Measurements from ENCODE around the gene KREMEN1. TPM values are rescaled to one million over a fixed set of nuclear protein-coding genes. Genes with fewer than 3 reads are reported as not detected.

The KREMEN1 gene
- total and polyA plus RNA-seq, 10 of the 15 experiments (the other 5 are each of a cell fraction or from before 2014, with no cell fraction given), result 0.10 to 2.5 (median 0.20) TPM; not detected in 1

DNA sequence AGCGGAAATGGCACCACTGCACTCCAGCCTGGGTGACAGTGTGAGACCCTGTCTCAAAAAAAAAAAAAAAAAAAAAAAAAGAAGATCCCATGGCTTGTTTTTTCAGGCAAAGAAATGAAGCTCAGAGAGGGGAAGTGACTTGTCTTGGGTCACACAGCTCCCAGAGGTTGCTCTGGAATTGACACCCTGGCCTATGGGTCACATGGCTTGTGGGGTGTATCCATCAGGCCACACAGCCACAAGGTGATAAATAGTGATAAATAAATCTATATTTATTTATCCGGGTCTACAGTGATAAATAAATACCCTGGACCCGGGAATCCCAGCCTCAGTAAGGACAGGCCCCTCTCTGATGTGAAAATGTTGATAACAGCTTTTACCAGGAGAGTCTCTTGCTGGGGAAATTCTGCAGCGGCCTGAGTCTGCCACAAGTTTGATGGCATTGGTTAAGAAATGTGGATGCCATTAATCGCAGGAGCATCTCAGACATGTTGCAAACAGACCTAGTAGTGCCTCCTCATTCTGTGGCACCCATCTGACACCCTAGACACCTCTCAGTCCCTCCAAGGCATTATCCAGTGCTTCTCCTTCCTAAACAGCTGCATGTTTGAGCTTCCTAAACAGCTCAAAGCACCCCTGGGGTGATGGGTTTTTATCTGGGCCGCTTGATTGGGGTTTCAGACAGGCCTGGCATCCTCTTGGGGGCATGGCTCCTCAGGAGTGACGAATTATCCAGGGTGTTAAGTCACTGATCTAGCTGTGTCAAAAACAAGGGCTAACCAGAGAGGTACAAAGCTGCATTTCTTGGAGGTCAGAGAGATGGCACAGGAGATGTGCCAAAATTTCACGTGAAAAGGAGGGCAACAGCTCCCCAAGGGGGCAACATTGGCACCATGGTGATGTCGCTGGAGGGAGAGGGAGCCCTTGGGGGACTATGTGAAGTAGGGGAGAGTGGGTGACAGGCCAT lies 130.9 kb downstream of the KREMEN1 start (continued):
- TF ChIP-seq USF2 (IDR thresholded peaks at IDR 0.05; ENCODE audit: borderline replicate concordance, low read depth, low read length), result no peak; the same call in 1 of the 2 replicates
- TF ChIP-seq POLR2AphosphoS5 (IDR thresholded peaks at IDR 0.05; ENCODE audit: low read length), result peak; percentile 14
- TF ChIP-seq, protein P1, sequence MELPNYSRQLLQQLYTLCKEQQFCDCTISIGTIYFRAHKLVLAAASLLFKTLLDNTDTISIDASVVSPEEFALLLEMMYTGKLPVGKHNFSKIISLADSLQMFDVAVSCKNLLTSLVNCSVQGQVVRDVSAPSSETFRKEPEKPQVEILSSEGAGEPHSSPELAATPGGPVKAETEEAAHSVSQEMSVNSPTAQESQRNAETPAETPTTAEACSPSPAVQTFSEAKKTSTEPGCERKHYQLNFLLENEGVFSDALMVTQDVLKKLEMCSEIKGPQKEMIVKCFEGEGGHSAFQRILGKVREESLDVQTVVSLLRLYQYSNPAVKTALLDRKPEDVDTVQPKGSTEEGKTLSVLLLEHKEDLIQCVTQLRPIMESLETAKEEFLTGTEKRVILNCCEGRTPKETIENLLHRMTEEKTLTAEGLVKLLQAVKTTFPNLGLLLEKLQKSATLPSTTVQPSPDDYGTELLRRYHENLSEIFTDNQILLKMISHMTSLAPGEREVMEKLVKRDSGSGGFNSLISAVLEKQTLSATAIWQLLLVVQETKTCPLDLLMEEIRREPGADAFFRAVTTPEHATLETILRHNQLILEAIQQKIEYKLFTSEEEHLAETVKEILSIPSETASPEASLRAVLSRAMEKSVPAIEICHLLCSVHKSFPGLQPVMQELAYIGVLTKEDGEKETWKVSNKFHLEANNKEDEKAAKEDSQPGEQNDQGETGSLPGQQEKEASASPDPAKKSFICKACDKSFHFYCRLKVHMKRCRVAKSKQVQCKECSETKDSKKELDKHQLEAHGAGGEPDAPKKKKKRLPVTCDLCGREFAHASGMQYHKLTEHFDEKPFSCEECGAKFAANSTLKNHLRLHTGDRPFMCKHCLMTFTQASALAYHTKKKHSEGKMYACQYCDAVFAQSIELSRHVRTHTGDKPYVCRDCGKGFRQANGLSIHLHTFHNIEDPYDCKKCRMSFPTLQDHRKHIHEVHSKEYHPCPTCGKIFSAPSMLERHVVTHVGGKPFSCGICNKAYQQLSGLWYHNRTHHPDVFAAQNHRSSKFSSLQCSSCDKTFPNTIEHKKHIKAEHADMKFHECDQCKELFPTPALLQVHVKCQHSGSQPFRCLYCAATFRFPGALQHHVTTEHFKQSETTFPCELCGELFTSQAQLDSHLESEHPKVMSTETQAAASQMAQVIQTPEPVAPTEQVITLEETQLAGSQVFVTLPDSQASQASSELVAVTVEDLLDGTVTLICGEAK (IDR thresholded peaks at IDR 0.05; ENCODE audit: borderline replicate concordance), result no peak
- TF ChIP-seq SUPT20H (IDR thresholded peaks at IDR 0.05; ENCODE audit: borderline replicate concordance, control insufficient read depth, low read depth, low read length), result no peak
- TF ChIP-seq NBN (IDR thresholded peaks at IDR 0.05), result no peak
- no peak for TF ChIP-seq RFX5 (IDR thresholded peaks at IDR 0.05; ENCODE audit: low read depth, low read length)
- TF ChIP-seq, protein P2, sequence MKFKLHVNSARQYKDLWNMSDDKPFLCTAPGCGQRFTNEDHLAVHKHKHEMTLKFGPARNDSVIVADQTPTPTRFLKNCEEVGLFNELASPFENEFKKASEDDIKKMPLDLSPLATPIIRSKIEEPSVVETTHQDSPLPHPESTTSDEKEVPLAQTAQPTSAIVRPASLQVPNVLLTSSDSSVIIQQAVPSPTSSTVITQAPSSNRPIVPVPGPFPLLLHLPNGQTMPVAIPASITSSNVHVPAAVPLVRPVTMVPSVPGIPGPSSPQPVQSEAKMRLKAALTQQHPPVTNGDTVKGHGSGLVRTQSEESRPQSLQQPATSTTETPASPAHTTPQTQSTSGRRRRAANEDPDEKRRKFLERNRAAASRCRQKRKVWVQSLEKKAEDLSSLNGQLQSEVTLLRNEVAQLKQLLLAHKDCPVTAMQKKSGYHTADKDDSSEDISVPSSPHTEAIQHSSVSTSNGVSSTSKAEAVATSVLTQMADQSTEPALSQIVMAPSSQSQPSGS (IDR thresholded peaks at IDR 0.05; ENCODE audit: low read length), result no peak
- no peak for TF ChIP-seq HDAC6 (IDR thresholded peaks at IDR 0.05; ENCODE audit: unreplicated experiment)
- 0 out of 3 replicates have a peak, but pooled peaks have one; percentile 32 for TF ChIP-seq POU2F2 (IDR thresholded peaks at IDR 0.05; ENCODE audit: borderline replicate concordance, low read depth, low read length)
- no peak for TF ChIP-seq ZBED1 (IDR thresholded peaks at IDR 0.05; ENCODE audit: borderline replicate concordance)
- no peak for TF ChIP-seq KLF5 (IDR thresholded peaks at IDR 0.05; ENCODE audit: partially characterized antibody)
- peak; percentile 56; the same call in 1 of the 2 replicates for TF ChIP-seq RAD51 (IDR thresholded peaks at IDR 0.05)
- TF ChIP-seq ZNF217 (IDR thresholded peaks at IDR 0.05), result no peak
- no peak for TF ChIP-seq HDGF (IDR thresholded peaks at IDR 0.05)
- no peak for TF ChIP-seq EZH2 (IDR thresholded peaks at IDR 0.05; ENCODE audit: borderline replicate concordance, control insufficient read depth, low read depth, low read length)
- TF ChIP-seq POLR2AphosphoS2 (IDR thresholded peaks at IDR 0.05; ENCODE audit: low read depth, low read length), result no peak
- no peak for TF ChIP-seq MEF2B (IDR thresholded peaks at IDR 0.05; ENCODE audit: partially characterized antibody, poor library complexity, severe bottlenecking)
